IMR-90 (cell line): Measurements from ENCODE around the gene KATNIP. TPM values are rescaled to one million over a fixed set of nuclear protein-coding genes. Genes with fewer than 3 reads are reported as not detected.

ENCODE experiments used
- ATAC-seq: fragments of 200-7000 bp; cut with Tn5 transposase; 2 replicates; pipeline ENCODE4 v1.9.1; 2020; ENCODE audit warnings: low read depth, mild to moderate bottlenecking, moderate library complexity
- BruUV-seq: library from RNA; stranded (reverse); fragments of 400-500 nt; replicated peaks from 2 replicates; lab custom pipeline; 2021; lab: Mats Ljungman, UMichigan
- CTCF ChIA-PET: fragments of 300-600 bp; formaldehyde crosslinking; extraction: SDS; loops from one replicate; lab custom pipeline; 2021; ENCODE audit warnings: antibody characterized with exemption; lab: Yijun Ruan, JAX
- POLR2A ChIA-PET: fragments of 300-600 bp; sonication (Branson Sonifier 250); formaldehyde crosslinking; loops from one replicate; lab custom pipeline; 2022; ENCODE audit warnings: antibody characterized with exemption; ENCODE audit not compliant: unreplicated experiment; lab: Charles Lee
- DNase-seq: peaks from one replicate; pipeline ENCODE4 v3.0.0; 2013
- H2AFZ ChIP-seq: replicated peaks from 2 replicates; pipeline ENCODE3; 2013; ENCODE audit warnings: low read length, mild to moderate bottlenecking; ENCODE audit not compliant: poor library complexity
- H2AK5ac ChIP-seq: 2 replicates; pipeline ENCODE4 v1.6.1; 2013; ENCODE audit warnings: low read depth, low read length, inconsistent platforms
- H2AK9ac ChIP-seq: replicated peaks from 2 replicates; pipeline ENCODE3; 2013; ENCODE audit warnings: mild to moderate bottlenecking, low read depth, low read length, moderate library complexity; ENCODE audit not compliant: poor library complexity
- H2BK120ac ChIP-seq: 2 replicates; pipeline ENCODE4 v1.6.1; 2013; ENCODE audit warnings: low read depth, low read length, inconsistent platforms
- H2BK15ac ChIP-seq: 3 replicates; pipeline ENCODE4 v1.6.1; 2013; ENCODE audit warnings: low read depth, low read length, inconsistent platforms
- H2BK20ac ChIP-seq: 2 replicates; pipeline ENCODE4 v1.6.1; 2013; ENCODE audit warnings: low read depth, mild to moderate bottlenecking, inconsistent platforms, low read length, moderate library complexity
- H2BK5ac ChIP-seq: 2 replicates; pipeline ENCODE4 v1.6.1; 2013; ENCODE audit warnings: mild to moderate bottlenecking, low read depth, low read length, inconsistent platforms; ENCODE audit not compliant: poor library complexity, severe bottlenecking
- H3K14ac ChIP-seq: replicated peaks from 2 replicates; pipeline ENCODE4 v1.6.1; 2013; ENCODE audit warnings: low read depth, low read length, inconsistent platforms
- H3K18ac ChIP-seq: 2 replicates; pipeline ENCODE4 v1.6.1; 2013; ENCODE audit warnings: low read depth, low read length, control low read depth
- H3K23ac ChIP-seq: 2 replicates; pipeline ENCODE4 v1.6.1; 2013; ENCODE audit warnings: low read depth, low read length, inconsistent platforms
- H3K27ac ChIP-seq: 2 replicates; pipeline ENCODE4 v1.5.1; 2013; ENCODE audit warnings: mild to moderate bottlenecking, control low read depth, low read length; ENCODE audit not compliant: insufficient read depth
- H3K27me3 ChIP-seq: 2 replicates; pipeline ENCODE4 v1.6.1; 2013; ENCODE audit warnings: low read length; ENCODE audit not compliant: control insufficient read depth, insufficient read depth
- H3K36me3 ChIP-seq: 2 replicates; pipeline ENCODE4 v1.6.1; 2013; ENCODE audit warnings: low read length, mixed read lengths; ENCODE audit not compliant: control insufficient read depth, insufficient read depth
- H3K4ac ChIP-seq: 2 replicates; pipeline ENCODE4 v1.6.1; 2013; ENCODE audit warnings: low read depth, low read length, inconsistent platforms
- H3K4me1 ChIP-seq: 2 replicates; pipeline ENCODE4 v1.6.1; 2013; ENCODE audit warnings: low read length, mixed read lengths; ENCODE audit not compliant: control insufficient read depth, insufficient read depth
- H3K4me2 ChIP-seq: 2 replicates; pipeline ENCODE4 v1.6.1; 2013; ENCODE audit warnings: low read depth, mild to moderate bottlenecking, control low read depth, low read length, moderate library complexity
- H3K4me3 ChIP-seq: 2 replicates; pipeline ENCODE4 v1.5.1; 2013; ENCODE audit warnings: low read depth, mild to moderate bottlenecking, control low read depth, low read length, moderate library complexity; ENCODE audit not compliant: insufficient read depth
- H3K56ac ChIP-seq: 2 replicates; pipeline ENCODE4 v1.6.1; 2013; ENCODE audit warnings: low read length, inconsistent platforms; ENCODE audit not compliant: insufficient read depth; ENCODE audit errors: extremely low read depth
- H3K79me1 ChIP-seq, 2 experiments: 2 replicates each; pipeline ENCODE4 v1.6.1; 2013; ENCODE audit warnings: low read length in 2 of 2, inconsistent platforms in 1 of 2, low read depth in 1 of 2
- H3K9ac ChIP-seq: 2 replicates; pipeline ENCODE4 v1.6.1; 2013; ENCODE audit warnings: low read depth, low read length, control low read depth
- H3K9me1 ChIP-seq: 2 replicates; pipeline ENCODE4 v1.6.1; 2013; ENCODE audit warnings: low read length, inconsistent platforms; ENCODE audit not compliant: insufficient read depth
- H3K9me3 ChIP-seq: 2 replicates; pipeline ENCODE4 v1.6.1; 2013; ENCODE audit warnings: low read length; ENCODE audit not compliant: control insufficient read depth, insufficient read depth
- H4K20me1 ChIP-seq: 2 replicates; pipeline ENCODE4 v1.6.1; 2013; ENCODE audit warnings: low read length, inconsistent platforms; ENCODE audit not compliant: insufficient read depth
- H4K5ac ChIP-seq: 2 replicates; pipeline ENCODE4 v1.6.1; 2013; ENCODE audit warnings: mild to moderate bottlenecking, low read depth, low read length, control low read depth
- H4K8ac ChIP-seq, 2 experiments: 2 replicates each; pipeline ENCODE4 v1.6.1; 2013; ENCODE audit warnings: low read depth in 2 of 2, low read length in 2 of 2, control low read depth in 1 of 2, inconsistent platforms in 1 of 2
- H4K91ac ChIP-seq: 2 replicates; pipeline ENCODE4 v1.6.1; 2013; ENCODE audit warnings: low read depth, low read length, inconsistent platforms; ENCODE audit not compliant: insufficient read depth
- CEBPB ChIP-seq: IDR thresholded peaks from 2 replicates; pipeline ENCODE4 v1.6.1; 2012; ENCODE audit warnings: low read depth, low read length, improper control_type of control experiment
- WGBS, 2 experiments: methylation state at CpG; one replicate each; pipeline versions ENCODE4 v1.1.5 to v1.1.7; 2013; ENCODE audit warnings: missing lambda C conversion rate in 2 of 2; ENCODE audit not compliant: insufficient read length in 1 of 2; ENCODE audit errors: extremely low coverage in 2 of 2; 5-methylcytosine and 5-hydroxymethylcytosine counted together
- dilution Hi-C: fragments of 300-500 bp; cut with HindIII; formaldehyde crosslinking; loops from one replicate; pipeline ENCODE4 v1.14.3; 2018; ENCODE audit warnings: low sequenced_read_pairs; ENCODE audit not compliant: unreplicated experiment
- in situ Hi-C: fragments of 300-500 bp; cut with MboI; formaldehyde crosslinking; loops from 3 replicates; pipeline ENCODE4 v1.14.3; 2019; ENCODE audit warnings: low sequenced_read_pairs, inconsistent platforms, mixed read lengths
- intact Hi-C: fragments of 100-400 bp; cut with micrococcal nuclease; formaldehyde crosslinking; loops from 2 replicates; pipeline ENCODE4 v1.10.0; 2022
- polyA plus RNA-seq, 3 experiments: library from polyadenylated mRNA; depleted of rRNA; stranded (reverse); fragments of >200 nt; gene quantifications; 2 replicates each; pipeline ENCODE4 v1.2.3, GENCODE V29; 2012; ENCODE audit warnings: low replicate concordance in 1 of 3
- total RNA-seq: library from RNA; depleted of rRNA; stranded (reverse); fragments of >200 nt; gene quantifications from 2 replicates; pipeline ENCODE4 v1.2.3, GENCODE V29; 2012

The KATNIP gene
- total and polyA plus RNA-seq, 2 of the 4 experiments (the other 2 are of a cell fraction): 16.7 to 18.6 TPM

- Histone ChIP-seq H3K9me1 (peaks cover 12% of the 10 kb centered on the region), H4K91ac (no peak overlapping the region), H3K9ac (no peak overlapping the region), H3K4ac (no peak overlapping the region), H4K5ac (no peak overlapping the region), H2BK15ac (no peak overlapping the region), H3K14ac (no peak overlapping the region), H3K27me3 (no peaks in the 10 kb centered on the region), H3K9me3 (no peaks in the 10 kb centered on the region), H2AK5ac (no peak overlapping the region), H3K4me1 (peaks cover 11% of the 10 kb centered on the region), H4K8ac (no peak overlapping the region), H4K20me1 (peaks cover 4% of the 10 kb centered on the region; the same call in 1 of the 2 replicates), H3K27ac (no peak overlapping the region), H3K36me3 (peaks cover 6% of the 10 kb centered on the region), H3K4me2 (no peak overlapping the region), H2AK9ac (no peak overlapping the region), H2BK20ac (no peak overlapping the region), H3K56ac (no peak overlapping the region), H3K79me1 (peaks cover 2 to 10% of the 10 kb centered on the region in 2 experiments; a peak in 2 of 4 replicates), H2BK120ac (no peak overlapping the region), H2AFZ (no peak overlapping the region), H2BK5ac (no peak overlapping the region), H3K18ac (no peak overlapping the region), H3K4me3 (no peak overlapping the region), H3K23ac (no peak overlapping the region)
- WGBS, 2 experiments: no CpG with 5 or more reads among the region's 2 CpGs
- DNase-seq (no peak), ATAC-seq (no peak)
- in situ Hi-C loops (no loop called here), intact Hi-C loops (no loop called here), dilution Hi-C loops (no loop called here)
- ChIA-PET CTCF (no interaction called here), POLR2A (no interaction called here)
- no TSS peak for BruUV-seq
- no peak for TF ChIP-seq CEBPB
These were observed 32.9 kb downstream of the KATNIP start for GRCh38 chr16:27582883-27583282.
